PC-3 (cell line): Measurements from ENCODE around the gene H3-3A. TPM values are rescaled to one million over a fixed set of nuclear protein-coding genes. Genes with fewer than 3 reads are reported as not detected.

ENCODE experiments used
- ATAC-seq: fragments of 200-7000 bp; cut with Tn5 transposase; 2 replicates; pipeline ENCODE4 v1.9.1; 2020; ENCODE audit warnings: mild to moderate bottlenecking, moderate library complexity
- BruUV-seq: library from RNA; stranded (reverse); fragments of 400-500 nt; replicated peaks from 2 replicates; lab custom pipeline; 2021; lab: Mats Ljungman, UMichigan
- CTCF ChIA-PET: fragments of 300-600 bp; sonication (Branson Sonifier 250); formaldehyde crosslinking; loops from one replicate; lab custom pipeline; 2022; ENCODE audit warnings: antibody characterized with exemption; lab: Charles Lee
- POLR2A ChIA-PET: fragments of 300-600 bp; sonication (Branson Sonifier 250); formaldehyde crosslinking; loops from one replicate; lab custom pipeline; 2022; ENCODE audit warnings: antibody characterized with exemption; ENCODE audit not compliant: unreplicated experiment; lab: Charles Lee
- DNase-seq: peaks from one replicate; pipeline ENCODE4 v3.0.0-alpha.2; 2015
- H2AFZ ChIP-seq: fragments of 300-600 bp; sonication (generic); 2 replicates; pipeline ENCODE4 v1.6.0; 2016; ENCODE audit warnings: antibody characterized with exemption, low read length
- H3F3A ChIP-seq: fragments of 300-600 bp; sonication (generic); one replicate; pipeline ENCODE4 v1.6.0; 2017; ENCODE audit warnings: antibody characterized with exemption, low read length, control low read depth, mild to moderate bottlenecking; ENCODE audit not compliant: unreplicated experiment
- H3K27ac ChIP-seq: fragments of 300-600 bp; sonication (generic); 2 replicates; pipeline ENCODE4 v1.5.1; 2016; ENCODE audit warnings: mild to moderate bottlenecking, low read length
- H3K27me3 ChIP-seq: fragments of 300-600 bp; sonication (generic); 2 replicates; pipeline ENCODE4 v1.6.1; 2016; ENCODE audit warnings: low read length, mixed read lengths
- H3K36me3 ChIP-seq: fragments of 300-600 bp; sonication (generic); 2 replicates; pipeline ENCODE4 v1.6.1; 2016; ENCODE audit warnings: low read depth, mixed run types, low read length, mixed read lengths
- H3K4me1 ChIP-seq: fragments of 300-600 bp; sonication (generic); 2 replicates; pipeline ENCODE4 v1.5.1; 2016; ENCODE audit warnings: low read length; ENCODE audit not compliant: insufficient read depth
- H3K4me2 ChIP-seq: fragments of 300-600 bp; sonication (generic); 2 replicates; pipeline ENCODE4 v1.6.0; 2016; ENCODE audit warnings: low read length
- H3K4me3 ChIP-seq: fragments of 300-600 bp; sonication (generic); 2 replicates; pipeline ENCODE4 v1.5.1; 2016; ENCODE audit warnings: mild to moderate bottlenecking, low read length, mixed read lengths
- H3K79me2 ChIP-seq: fragments of 300-600 bp; sonication (generic); 2 replicates; pipeline ENCODE4 v1.6.1; 2017; ENCODE audit warnings: low read length, mixed read lengths
- H3K9ac ChIP-seq: fragments of 300-600 bp; sonication (generic); 2 replicates; pipeline ENCODE4 v1.6.0; 2016; ENCODE audit warnings: mild to moderate bottlenecking, low read length
- H3K9me2 ChIP-seq: fragments of 300-600 bp; sonication (generic); replicated peaks from 2 replicates; pipeline ENCODE4 v1.6.1; 2016; ENCODE audit warnings: mixed run types, low read length, mixed read lengths
- H3K9me3 ChIP-seq: fragments of 300-600 bp; sonication (generic); 2 replicates; pipeline ENCODE4 v1.6.1; 2016; ENCODE audit warnings: low read length, mixed read lengths
- H4K20me1 ChIP-seq: fragments of 300-600 bp; sonication (generic); 2 replicates; pipeline ENCODE4 v1.6.1; 2016; ENCODE audit warnings: low read length, mixed read lengths
- CTCF ChIP-seq: fragments of 300-600 bp; sonication (generic); conservative IDR thresholded peaks from 2 replicates; pipeline ENCODE4 v1.5.1; 2017; ENCODE audit warnings: antibody characterized with exemption, low read depth, mild to moderate bottlenecking, low read length
- EZH2 ChIP-seq: fragments of 300-600 bp; sonication (generic); IDR thresholded peaks from one replicate; pipeline ENCODE4 v1.6.1; 2017; ENCODE audit warnings: antibody characterized with exemption, mild to moderate bottlenecking, low read length; ENCODE audit not compliant: unreplicated experiment
- EZH2phosphoT487 ChIP-seq: fragments of 300-600 bp; sonication (generic); IDR thresholded peaks from 2 replicates; pipeline ENCODE4 v1.6.1; 2018; ENCODE audit warnings: mild to moderate bottlenecking, antibody characterized with exemption, low read length, borderline replicate concordance
- intact Hi-C: fragments of 100-400 bp; cut with micrococcal nuclease; formaldehyde crosslinking; loops from 2 replicates; pipeline ENCODE4 v1.9.0; 2023
- total RNA-seq: library from RNA; depleted of rRNA; stranded (reverse); fragments of >200 nt; gene quantifications from 2 replicates; pipeline ENCODE4 v1.2.3, GENCODE V29; 2014

The H3-3A gene
- total RNA-seq, 1 experiment from 2014 or later, result 273 TPM

GRCh38 chr1:226108935-226109828 lies 46.7 kb downstream of the H3-3A start:
- POLR2A ChIA-PET, result interaction anchor here (0.6 to 0.7 kb wide), 2 partner anchors 47 to 662 kb away, joined by 5 to 6 read pairs; partner anchors contain the start of gene H3-3A
- DNase-seq, result no peak

GRCh38 chr1:226109829-226110248 lies 47.3 kb downstream of the H3-3A start:
- ChIA-PET POLR2A (interaction anchor here (0.6 to 0.7 kb wide), 3 partner anchors 25 to 662 kb away, joined by 3 to 6 read pairs (median 5); partner anchors contain the start of gene H3-3A), CTCF (interaction anchor here (0.6 to 1.1 kb wide), 4 partner anchors 14 to 438 kb away, joined by 3 to 9 read pairs (median 4); no protein-coding TSS in a partner anchor)
- peak; percentile 97 for DNase-seq
- H3K9ac ChIP-seq, result peak overlapping the region; percentile 77
- H4K20me1 ChIP-seq, result no peaks in the 10 kb centered on the region
- peak overlapping the region; percentile 79 for H3K4me3 ChIP-seq
- no peaks in the 10 kb centered on the region for H3K36me3 ChIP-seq
- H3K27ac ChIP-seq, result peak overlapping the region; percentile 71
- H2AFZ ChIP-seq, result peak overlapping the region; percentile 98
- intact Hi-C loops, result loop anchor here (1.0 to 2.0 kb wide), 3 partner anchors 11 to 45 kb away; no protein-coding TSS in a partner anchor
- no peaks in the 10 kb centered on the region for H3F3A ChIP-seq
- H3K4me2 ChIP-seq, result peak overlapping the region; percentile 96
- H3K9me2 ChIP-seq, result no peaks in the 10 kb centered on the region
- BruUV-seq, result no TSS peak
- TF ChIP-seq EZH2phosphoT487 (no peak), CTCF (peak; percentile 41)
- no peaks in the 10 kb centered on the region for H3K27me3 ChIP-seq
- H3K4me1 ChIP-seq, result peaks cover 29% of the 10 kb centered on the region
- H3K9me3 ChIP-seq, result no peaks in the 10 kb centered on the region
- H3K79me2 ChIP-seq, result no peaks in the 10 kb centered on the region
- peak; percentile 88 for ATAC-seq

More at GRCh38 chr1:226108935-226109828, 46.7 kb downstream of the H3-3A start:
- no peaks in the 10 kb centered on the region for H3K9me2 ChIP-seq
- H3K4me3 ChIP-seq, result peak overlapping the region; percentile 79
- no TSS peak for BruUV-seq
- no peaks in the 10 kb centered on the region for H3K36me3 ChIP-seq
- H3K27me3 ChIP-seq, result no peaks in the 10 kb centered on the region
- peaks cover 34% of the 10 kb centered on the region for H3K4me1 ChIP-seq
- H3K9me3 ChIP-seq, result no peaks in the 10 kb centered on the region
- intact Hi-C loops, result loop anchor here (1.0 to 2.0 kb wide), 2 partner anchors 12 to 44 kb away; no protein-coding TSS in a partner anchor
- H4K20me1 ChIP-seq, result no peaks in the 10 kb centered on the region
- peak overlapping the region; percentile 98 for H2AFZ ChIP-seq
- peak overlapping the region; percentile 96 for H3K4me2 ChIP-seq
- no peak; the same call in 1 of the 2 replicates for ATAC-seq
- H3F3A ChIP-seq, result no peaks in the 10 kb centered on the region
- peak overlapping the region; percentile 52 for H3K27ac ChIP-seq
- CTCF ChIA-PET, result interaction anchor here (0.6 to 1.1 kb wide), 5 partner anchors 13 to 439 kb away, joined by 3 to 9 read pairs (median 3); no protein-coding TSS in a partner anchor
- TF ChIP-seq CTCF (no peak), EZH2phosphoT487 (no peak), EZH2 (no peak)
- peak overlapping the region; percentile 52 for H3K9ac ChIP-seq
- H3K79me2 ChIP-seq, result no peaks in the 10 kb centered on the region
